Measurements from ENCODE around the gene RNF175.
"Not testable (repeated sequence)": the region's sequence is repeated elsewhere in the genome, so short reads cannot be mapped to it uniquely, and the experiment has no call there.

Gene RNF175

DNA sequence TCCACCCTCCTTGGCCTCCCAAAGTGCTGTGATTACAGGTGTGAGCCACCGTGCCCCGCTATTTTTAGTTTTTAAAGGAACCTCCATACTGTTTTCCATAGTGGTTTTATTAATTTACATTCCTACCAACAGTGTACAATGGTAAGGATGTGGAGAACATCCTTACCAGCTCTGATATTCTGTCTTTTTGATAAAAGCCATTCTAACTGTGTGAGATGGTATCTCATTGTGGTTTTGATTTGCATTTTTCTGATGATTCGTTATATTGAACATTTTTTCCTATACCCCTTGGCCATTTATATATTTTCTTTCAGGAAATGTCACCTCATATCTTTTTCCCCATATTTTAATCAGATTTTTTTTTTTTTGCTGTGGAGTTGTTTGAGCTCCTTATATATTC, 90.0 kb downstream of the RNF175 start:
- no peak for FAIRE-seq

- FAIRE-seq, result no peak
Observed at GRCh38 chr4:153668647-153669046, 91.2 kb downstream of the RNF175 start.

GRCh38 chr4:153666505-153666904, 93.3 kb downstream of the RNF175 start:
- FAIRE-seq, result not testable (repeated sequence)

DNA sequence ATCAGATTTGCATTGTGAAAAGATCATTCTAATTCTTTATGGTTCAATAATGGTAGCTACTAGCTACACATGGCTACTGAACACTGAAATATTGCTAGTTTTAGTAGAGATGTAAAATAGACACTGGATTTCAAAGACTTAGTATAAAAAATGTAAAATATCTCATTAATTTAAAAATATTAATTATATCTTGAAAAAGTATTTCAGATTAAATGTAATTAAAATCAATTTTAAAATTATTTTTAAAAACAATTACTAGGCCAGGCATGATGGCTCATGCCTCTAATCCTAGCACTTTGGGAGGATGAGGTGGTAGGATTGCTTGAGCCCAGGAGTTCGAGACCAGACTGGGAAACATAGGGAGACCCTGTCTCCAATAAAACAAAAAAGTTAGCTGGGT, 96.2 kb downstream of the RNF175 start:
- no peak for FAIRE-seq

GRCh38 chr4:153661908-153662307, 97.9 kb downstream of the RNF175 start:
- no peak for FAIRE-seq

DNA sequence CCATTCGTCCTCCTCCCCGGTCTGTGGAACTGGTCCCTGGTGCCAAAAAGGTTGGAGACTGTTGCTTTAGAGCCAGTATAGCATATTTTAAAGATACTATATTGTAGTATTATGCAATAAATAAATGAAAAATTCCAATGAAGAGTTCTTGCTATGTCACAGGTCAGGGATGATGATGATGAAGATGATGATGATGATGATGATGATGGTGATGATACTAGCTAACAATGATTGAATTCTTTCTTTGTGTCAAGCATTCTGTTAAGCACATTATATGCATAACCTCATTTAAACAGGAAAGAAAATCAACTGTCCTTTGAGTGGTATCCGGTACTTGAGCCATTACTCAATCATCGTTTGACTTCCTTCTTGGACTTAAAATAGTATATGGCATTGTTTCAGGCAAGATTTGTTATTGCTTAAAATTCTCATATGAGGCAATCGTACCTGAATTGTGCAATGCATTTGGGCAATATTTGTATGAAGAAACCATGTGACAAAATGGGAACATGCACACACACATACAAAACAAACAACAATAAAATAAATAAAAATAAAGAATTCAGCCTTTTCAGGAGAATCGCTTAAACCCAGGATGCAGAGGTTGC, 98.5 kb downstream of the RNF175 start:
- FAIRE-seq, result no peak
